Ammon's horn (tissue), 1 donor: ENCODE results near the gene PLXNA2.

Source experiments
- DNase-seq: peaks from one replicate; pipeline ENCODE4 v3.0.0-alpha.2; 2016; ENCODE audit warnings: low spot score

The PLXNA2 gene

DNA sequence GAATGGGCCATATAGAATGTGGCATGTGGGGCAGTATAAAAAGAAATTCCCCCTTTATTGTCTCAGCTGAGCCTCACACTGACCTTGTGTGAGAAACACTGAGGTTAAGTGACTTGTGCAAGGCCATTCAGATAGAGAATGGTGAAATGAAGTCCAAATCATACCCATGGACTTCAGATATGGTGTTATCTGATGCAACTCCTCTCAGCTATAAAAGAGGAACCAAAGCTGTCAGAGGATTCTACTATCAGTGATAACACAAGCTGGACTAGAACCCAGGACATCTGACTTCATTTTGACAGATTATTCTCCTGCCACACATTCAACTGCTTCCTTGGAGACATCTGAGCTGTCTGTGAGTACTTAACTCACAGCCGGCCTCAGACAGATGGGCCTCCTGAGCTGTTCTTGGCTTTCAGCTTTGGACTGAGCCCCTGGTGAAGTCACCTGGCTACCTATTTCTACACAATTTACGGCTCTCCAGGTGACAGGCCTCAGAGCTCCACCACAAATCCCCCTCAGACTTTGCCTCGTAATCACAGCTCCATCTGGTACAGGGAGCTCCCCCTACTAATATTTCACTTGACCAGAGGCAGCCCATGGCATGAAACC is 104.6 kb downstream of the PLXNA2 start:
- no peak for DNase-seq

DNA sequence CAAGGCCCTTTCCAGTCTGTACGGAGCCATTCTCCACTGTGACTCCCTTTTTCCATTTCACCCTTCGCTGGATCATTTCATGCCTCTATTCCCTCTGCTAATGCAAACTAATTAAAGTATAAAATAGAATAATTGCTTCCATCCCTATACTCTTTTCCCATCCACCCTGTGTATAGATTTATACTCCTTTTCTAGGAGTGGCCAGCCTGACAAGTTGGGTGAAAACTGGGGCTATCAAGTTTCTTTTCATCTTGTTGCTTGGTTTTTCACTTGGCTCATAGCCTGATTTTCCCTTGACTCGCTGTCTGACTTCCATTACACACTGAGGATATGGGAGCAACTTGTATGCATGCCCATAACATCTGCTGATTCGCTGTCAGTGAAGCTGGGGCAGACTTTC is 107.0 kb downstream of the PLXNA2 start:
- DNase-seq: no peak

DNA sequence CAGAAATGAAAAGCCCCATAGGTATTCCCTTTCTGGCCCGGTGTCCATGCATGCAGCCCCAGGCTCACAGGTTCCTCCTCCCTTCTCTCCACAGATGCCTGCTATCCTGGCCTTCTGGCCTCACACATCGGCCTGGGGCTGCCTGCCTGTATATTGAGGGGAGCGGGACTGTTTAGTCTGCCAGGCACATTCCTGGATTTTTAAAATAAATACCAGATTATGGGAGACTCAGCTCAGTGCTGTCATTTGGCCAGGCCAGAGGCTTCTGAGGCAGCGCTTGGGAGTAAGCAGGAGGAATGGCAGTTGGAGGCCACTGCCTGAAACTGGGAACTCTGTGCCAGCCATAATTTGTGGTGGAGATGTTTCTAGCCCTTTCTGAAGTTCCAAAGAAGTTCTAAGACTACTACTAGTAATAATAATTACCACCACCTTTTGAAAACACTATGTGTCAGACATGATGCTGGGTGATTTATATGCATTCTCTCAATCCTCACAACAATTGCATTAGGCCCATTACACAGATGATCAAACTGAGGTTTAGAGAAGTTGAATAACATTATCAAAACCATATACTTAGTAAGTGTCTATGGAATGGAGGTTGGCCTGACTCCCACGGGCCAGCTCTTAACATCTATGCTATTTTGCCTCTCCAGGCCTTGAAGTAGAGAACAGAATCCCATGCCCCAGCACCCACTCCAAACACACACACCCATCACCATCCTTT is 107.6 kb downstream of the PLXNA2 start:
- DNase-seq: no peak

DNA sequence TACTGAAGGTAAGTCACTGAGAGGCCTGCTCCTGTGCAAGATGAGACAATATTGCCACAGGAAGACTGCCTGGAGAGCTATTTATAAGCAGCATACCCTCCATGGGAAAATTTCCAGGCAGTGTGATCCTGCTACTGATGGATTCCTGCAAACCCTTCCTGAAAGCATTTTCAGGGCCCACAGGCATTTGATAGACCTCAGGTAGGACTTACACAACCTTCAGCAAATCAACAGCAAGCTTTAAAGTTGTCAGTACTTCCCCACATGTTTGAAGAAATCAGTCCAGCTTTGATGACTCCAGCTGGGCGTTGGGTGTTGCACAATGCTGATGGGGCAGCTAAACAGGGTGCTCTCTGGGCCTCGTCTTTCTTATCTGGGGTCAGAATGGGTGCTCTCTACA is 108.8 kb downstream of the PLXNA2 start:
- DNase-seq: no peak

DNA sequence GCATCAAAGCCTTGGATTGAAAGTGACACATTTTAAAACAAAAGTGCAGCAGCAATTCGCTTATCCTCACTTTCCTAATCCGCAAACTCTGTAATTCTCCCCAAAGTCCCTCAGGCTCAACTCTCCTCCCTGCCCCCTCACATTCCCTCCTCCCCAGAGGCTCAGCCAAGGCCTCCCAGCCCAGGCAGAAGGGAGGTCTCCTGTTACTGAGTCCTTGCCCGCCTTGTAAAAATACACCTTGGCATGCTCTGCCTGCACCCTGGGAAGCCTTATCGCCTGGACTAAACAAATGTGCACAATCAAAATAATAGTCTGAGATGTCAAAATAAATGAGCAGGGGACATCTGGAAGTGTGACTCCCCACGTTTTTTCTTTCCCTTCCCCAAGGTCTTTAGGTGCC is 109.7 kb downstream of the PLXNA2 start:
- no peak for DNase-seq

DNA sequence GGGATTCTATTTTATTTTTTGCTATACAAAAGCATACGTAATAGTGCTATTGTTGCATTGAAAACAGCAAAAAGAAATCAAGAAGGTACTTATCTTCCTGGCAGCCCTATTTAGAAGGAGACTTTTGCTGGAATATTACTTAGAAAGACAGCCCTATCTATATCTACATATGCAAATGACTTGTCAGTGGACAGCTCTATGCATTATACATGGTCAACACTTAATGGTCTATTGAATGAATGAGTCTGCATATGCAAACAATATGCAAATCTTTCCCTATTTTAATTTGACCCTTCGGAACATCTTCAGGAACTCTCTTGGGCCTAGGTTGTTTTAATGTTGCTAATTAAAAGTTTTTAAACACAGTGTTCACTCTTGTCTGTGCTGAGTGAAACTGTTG is 110.8 kb downstream of the PLXNA2 start:
- DNase-seq: no peak

DNA sequence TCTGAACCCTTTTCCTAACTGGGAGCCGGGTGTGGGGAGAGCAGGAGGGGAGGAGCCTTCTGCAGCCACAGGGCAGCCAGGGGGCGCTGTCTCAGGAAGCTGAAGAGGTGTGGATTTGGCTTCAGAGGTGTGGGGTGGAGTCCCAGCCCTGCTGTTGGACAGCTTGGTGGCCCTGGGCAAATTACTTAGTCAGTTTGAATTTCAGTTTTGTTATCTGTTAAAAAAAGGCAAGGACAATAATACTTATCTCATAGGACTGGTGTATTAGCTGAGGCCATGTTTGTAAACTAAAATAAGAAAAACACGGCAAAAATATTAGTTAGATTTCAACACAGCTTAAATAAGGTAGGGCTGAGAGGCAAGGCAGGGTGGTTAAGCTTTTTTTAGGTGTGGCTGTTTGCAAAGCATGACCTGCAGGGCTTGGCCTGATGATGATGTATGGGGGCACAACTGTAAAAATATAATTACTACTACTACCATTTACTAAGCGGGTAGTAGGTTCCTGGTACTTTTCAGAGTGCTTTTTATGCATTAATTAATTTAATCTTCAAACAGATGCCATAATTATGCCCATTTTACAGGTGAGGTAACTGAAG is 111.8 kb downstream of the PLXNA2 start:
- DNase-seq: peak; percentile 46

DNA sequence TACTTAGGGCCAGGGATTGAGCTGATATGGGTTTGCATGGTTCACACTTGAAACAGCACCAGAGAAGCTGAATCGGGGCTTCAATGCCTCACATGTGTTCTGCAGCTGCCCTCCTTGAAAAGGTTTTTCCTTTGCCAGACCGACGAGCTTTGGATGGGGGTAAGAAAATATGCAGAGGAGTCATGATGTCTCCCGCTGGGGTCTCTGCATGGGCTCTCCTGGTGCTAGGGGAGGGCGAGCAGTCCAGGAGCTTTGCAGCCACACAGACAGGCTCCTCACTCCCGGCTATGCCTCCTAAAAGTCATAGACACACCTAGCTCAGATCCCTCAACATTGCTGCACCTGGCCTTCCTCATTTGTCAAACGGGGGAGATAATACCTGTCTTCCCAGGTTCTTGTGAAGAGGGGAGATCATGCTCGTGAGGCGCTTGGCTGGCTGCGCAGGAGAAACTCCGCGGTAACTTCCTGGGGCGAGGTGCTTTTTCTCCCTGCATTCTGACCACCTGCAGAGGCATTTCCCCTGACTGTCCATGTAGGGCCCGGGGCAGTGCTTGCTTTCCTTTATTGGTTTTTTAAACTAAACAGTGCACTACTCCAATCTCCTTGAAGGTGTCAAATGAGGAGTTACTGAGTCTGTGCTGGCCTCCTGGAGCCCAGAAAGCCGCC is 112.4 kb downstream of the PLXNA2 start:
- no peak for DNase-seq

DNA sequence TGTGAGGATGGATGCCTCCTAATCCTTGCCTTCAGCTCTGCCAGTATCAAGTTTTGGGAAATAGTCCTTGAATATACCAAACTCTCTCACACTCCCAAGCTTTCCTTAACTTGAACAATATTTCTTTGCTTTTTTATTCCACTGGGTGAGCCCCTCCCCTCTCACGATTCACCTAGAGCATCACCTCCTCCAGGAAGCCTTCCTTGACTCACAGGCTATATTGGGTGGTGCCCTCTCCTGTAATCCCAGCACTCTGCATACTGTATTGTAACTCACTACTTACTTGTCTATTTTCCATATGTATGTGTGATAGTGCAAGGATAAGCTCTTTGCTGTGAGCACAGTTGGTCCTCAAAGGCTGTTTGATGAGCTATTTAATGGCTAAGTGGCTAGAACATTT is 114.7 kb downstream of the PLXNA2 start:
- no peak for DNase-seq

DNA sequence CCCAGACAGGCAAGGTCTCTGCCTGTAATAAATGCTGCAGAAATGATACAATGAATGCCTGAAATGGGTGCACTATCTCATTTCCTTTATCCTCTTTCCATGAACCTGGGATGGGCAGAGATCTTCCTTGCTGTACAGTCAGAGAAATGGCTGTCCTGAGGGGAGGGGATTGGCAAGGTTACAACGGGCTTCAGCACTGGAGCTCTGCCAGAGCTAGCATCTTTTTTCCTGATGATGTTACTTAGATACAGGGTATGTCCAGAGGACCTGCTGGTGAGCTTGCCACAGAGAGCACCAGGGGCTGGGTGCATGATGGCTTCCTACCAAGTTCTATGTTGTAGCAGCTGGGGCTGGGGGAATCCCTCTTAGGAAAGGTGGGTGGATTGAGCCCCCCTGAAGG is 115.1 kb downstream of the PLXNA2 start:
- DNase-seq: no peak

DNA sequence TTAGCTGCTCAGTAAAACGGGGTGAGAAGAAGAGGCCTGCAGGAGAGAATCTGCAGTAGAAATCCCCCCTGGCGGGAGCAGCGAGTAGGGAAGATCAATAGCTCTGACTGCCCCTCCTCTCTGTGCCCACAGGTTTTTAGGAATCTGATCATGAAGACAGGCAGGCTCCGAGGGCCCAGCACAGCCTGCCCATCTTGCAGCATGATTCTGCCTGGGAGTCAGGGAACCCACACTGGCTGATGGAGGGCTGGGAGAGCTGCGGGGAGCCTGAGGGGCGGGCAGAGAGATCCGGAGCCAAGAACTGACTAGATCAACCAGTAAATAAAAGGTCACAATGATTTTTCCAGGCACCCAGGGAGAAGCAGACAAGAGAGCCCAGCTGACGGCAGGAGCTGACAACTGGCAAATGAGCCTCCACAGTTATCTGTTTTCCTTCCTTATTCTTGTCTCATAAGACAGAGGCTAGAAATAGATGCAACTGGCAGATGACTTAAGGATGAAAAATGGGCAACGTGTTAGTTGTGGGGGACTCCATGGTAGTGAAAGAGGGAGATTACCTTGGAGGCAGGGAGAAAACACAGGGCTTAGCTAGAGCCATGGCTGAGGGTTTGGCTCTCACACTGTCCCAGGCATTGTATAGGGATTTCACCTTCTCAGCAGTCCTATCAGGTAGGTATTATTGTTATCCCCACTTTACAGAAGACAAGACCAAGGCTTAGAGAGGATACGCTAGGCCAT is 116.2 kb downstream of the PLXNA2 start:
- no peak for DNase-seq

DNA sequence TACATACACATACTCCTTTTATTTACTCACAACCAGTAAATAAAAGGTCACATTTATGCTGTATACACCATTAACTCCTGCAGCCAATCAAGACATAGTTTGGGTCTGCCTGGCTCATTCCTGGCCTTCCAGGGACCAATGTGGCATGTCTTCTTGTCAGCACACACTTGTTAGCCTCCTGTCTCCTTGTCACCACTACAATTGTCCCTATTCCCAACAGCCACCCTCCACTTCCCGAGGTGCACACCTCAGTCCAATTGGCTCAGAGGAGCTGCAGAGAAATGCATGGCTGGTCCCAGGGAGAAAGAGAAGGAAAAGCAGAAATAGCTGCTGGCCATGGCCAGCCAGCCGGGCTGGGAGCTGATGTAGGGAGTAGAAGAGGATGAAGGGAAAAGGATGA is 116.9 kb downstream of the PLXNA2 start:
- DNase-seq: no peak

DNA sequence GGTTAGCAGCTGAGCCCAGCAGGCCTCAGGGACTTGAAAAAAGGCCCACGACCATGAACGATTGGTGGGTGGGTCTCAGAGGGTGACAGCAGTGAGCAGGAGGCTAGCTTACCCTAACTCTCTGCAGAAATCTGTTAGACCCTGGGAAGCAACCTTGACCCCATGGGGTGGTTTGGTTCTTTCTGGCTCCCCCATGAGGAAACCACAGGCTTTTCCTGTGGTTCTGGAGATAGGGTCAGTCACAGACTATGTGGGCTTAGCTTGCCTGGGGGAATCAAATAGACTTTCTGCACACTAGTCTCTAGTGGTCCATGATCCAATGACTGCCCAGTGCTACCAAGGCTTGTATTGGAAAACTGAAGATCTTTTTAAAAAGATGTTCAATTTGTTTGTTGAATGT is 118.1 kb downstream of the PLXNA2 start:
- DNase-seq: no peak

DNA sequence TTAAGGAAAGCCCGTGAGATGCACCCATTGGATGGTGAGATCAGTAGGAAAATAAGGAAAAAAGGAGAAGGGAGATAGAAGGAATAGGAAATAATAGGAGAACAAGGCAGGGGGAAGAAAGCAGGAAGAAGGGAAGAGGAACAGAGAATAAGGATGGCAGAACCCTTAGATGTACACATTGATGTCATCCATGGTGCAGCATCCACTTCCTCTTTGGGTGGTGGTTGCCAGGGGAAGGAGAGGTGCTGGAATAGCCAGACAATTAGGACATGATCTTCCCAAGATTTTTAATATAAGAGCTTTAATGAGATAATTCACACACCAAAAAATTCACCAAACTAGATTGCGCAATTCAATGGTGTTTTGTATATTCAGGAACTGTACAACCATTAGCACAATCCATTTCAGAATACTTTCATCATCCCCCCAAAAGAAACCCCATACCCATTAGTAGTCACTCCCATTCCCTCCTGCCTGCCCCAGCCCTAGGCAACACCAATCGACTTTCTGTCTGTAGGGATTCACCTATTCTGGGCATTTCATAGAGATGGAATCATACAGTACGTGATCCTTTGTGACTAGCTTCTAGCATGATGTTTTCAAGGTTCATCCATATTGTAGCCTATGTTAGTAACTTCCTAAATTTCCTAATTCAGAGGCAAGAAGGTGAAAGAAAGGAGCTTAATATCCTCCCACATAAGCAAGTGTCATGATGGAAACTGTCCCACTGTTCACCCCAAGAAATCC is 121.4 kb downstream of the PLXNA2 start:
- DNase-seq: no peak

DNA sequence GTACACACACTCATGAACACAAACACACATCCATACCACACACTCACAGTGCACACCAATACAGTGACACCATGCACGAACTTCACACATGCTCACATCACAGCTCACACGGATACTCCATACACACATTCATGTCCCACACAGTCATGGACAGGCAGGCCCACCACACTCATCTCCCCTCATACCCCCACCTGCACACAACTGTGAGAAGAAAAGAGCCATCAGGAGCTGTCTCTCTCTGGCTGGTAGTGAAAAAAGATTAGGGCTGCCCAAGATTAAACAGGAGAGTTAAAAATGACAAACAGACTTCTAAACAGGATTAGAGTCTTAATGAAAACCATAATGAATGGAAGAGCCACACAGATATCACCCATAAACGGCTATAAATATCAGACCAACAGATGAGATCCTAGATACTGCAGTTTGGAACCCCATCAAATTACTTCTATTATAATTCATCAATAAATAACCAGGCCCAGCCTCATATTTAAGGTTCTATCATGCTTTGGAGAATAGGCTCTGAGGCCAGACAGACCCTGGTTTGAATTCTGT is 122.3 kb downstream of the PLXNA2 start:
- DNase-seq: no peak

DNA sequence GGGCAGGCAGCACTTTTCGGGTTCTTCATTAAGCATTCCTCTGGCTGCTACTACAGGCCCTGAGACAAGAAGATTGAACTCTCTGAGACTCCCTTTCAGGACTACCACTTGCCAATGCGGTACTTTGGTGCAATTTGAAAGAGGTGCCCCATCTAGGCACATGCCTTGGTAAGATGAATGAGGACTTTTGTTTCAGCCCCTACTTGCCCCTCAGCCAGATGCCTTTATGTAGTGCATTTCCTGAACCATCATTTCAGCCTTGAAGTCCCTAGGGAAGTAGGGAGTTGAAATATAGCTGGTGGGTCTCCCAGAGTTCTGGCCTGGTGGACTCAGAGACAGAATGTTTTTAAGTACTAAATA is 123.8 kb downstream of the PLXNA2 start:
- no peak for DNase-seq

DNA sequence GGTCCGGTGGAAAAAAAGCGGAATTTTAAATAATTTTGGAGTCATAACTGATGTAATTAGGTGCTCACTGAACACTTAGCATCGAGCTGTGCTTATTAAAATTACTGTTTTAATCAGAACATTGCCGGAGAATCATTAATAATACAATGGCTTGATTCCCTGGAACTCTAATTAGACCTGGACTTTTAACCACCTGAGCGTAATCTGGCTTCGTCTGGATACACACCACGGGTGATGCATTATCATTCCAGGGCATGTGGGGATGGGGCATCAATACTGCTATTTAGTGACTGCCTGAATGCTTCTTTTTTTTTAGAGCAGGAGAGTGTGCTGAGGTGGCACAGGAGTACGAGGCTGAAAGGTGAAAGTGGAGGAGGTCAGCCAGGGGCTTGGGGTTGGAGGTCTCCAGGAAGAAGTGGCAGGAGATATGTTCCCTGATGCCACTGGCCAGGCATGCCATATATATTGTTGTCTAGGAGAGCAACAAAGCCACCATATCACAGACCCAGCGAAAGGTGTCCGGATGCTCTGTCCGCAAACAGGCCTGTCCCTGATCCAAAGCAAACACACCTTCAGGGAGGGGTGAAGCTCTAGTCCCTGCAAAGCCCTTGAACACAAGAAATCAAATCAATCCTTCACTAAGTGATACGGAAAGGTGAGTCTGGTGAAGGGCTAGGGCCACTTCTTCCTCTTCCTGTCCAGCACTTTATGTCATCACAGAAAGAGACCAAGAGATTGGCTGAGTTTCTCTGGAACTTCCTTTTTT is 125.2 kb downstream of the PLXNA2 start:
- no peak for DNase-seq

DNA sequence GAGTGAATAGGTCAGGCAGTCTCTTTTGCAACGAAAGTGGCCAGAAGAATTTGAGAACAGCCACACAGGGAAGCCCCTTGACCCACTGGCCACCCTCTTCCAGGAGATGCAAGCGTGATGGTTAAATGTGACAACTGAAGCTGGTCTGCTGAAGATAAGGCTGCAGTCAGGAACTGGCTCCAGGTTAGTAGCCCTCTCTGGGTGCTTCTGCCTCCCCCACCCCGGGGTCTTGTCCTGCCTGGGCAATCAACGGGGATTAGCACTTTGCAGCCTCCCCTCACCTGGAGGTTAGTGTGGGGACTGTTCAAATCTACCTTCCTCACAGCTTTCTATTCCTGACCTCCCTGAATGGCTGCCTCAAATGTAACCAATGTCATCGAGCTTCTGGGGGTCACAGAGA is 125.9 kb downstream of the PLXNA2 start:
- DNase-seq: no peak

DNA sequence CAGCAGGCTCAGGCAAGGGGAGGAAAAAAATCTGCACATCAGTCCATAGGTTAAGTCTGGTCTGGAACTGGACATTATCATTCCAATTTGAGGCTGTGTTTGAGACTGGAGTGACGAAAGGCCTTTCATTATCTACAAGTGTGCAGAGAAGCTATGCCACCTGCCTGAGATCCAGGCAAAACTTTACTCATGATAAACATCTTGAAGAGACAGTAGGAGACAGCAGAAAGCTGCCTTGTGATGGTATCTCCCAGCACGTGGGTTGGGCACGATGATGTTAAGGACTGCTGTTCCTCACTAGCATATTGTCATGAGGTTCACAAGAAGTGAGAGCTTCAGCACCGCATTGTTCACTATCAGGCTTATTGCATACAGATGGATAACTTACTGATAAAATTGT is 126.4 kb downstream of the PLXNA2 start:
- DNase-seq: no peak

DNA sequence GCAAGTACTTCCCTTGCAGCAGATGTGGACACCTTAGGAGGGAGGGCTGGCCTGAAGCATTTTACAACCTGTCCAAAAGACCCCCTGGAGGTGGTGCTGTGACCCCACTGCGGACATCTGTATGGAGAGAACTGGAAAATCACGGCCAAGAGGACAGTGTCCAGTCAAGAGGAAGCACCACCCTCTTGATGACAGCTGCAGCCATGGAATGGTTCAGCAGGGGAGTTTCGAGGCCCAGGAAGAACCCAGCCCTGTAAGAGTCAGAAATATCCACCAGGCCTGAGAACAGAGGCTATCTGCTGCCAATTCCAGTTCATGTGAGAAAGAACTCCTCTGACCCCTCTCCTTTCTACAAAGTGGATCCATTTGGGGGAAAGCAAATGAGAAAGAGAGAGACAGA is 126.8 kb downstream of the PLXNA2 start:
- no peak for DNase-seq
